Stimulated activated CD4-positive, alpha-beta T cell treated with anti-CD3 and anti-CD28 coated beads, Interleukin-1b, Interleukin-23, amount 100 ng/mL, for 24 hours (primary cell): ENCODE data around the gene CARD6.
"Not testable (repeated sequence)": the region's sequence is repeated elsewhere in the genome, so short reads cannot be mapped to it uniquely, and the experiment has no call there.

Experiments used
- DNase-seq, 4 experiments: peaks; one replicate each; pipeline ENCODE4 v3.0.0-alpha.2; 2020; ENCODE audit warnings: low read depth in 4 of 4, low spot score in 1 of 4

The CARD6 gene

DNA sequence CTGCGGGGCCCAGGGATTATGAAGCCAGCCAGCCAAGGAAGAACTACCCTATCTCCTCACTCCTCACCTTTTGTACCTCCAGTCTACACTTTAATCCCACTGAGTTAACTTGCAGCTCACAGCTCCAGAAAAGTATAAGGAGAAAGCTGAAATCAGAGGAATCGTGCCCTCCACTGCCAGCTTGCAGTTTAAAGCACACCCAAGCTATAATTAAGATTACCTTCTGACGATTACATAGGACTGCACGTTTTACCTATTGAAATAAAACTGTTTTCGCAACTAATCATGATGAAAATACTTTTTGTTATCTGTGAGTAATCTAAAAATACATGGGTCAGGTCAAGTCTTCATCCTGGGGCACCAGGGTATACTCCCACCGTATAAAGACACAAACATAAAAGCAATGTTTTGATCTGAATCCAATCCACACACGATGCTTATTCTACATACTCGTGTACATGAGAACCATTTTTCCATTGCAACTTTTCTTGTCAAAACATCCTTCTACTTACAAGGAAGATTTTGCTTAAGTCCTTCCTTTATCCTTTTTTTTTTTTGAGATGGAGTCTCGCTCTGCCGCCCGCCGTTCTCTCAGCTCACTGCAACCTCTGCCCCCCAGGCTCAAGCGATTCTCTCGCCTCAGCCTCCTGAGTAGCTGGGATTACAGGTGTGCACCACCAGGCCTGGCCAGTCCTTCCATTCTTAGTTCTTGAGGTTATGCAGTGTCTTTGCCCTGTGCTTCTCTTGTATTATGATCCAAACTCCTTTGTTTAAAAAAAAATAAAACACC lies 13.8 kb upstream of the CARD6 start:
- no peak for DNase-seq

DNA sequence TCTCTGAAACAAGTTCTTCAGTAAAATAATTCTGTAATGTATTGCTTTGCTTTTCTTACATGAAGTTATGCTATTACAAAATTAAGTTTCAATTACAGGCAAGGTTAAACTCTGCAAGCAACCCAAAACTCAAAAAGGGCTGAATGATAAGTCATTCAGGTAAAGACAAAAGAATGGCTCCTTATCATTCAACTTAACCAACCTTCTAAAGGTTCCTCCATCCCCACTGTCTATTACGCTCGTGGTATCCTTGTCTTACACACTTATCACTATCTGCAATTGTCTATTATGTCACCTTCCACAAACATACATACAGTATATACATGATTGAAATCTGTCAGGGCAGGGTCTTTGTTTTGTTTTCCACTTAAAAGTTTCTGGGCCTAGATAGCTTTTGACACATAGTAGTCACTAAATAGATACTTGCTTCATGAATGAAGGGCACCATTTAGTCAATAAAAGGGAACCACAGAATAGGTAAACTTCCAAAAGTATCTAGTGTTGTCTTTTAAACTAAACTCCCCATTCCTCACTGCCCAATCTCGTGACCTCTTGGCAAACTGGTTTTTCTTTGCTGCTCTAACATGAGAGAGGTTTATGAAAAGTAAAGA lies 13.0 kb upstream of the CARD6 start:
- no peak for DNase-seq

DNA sequence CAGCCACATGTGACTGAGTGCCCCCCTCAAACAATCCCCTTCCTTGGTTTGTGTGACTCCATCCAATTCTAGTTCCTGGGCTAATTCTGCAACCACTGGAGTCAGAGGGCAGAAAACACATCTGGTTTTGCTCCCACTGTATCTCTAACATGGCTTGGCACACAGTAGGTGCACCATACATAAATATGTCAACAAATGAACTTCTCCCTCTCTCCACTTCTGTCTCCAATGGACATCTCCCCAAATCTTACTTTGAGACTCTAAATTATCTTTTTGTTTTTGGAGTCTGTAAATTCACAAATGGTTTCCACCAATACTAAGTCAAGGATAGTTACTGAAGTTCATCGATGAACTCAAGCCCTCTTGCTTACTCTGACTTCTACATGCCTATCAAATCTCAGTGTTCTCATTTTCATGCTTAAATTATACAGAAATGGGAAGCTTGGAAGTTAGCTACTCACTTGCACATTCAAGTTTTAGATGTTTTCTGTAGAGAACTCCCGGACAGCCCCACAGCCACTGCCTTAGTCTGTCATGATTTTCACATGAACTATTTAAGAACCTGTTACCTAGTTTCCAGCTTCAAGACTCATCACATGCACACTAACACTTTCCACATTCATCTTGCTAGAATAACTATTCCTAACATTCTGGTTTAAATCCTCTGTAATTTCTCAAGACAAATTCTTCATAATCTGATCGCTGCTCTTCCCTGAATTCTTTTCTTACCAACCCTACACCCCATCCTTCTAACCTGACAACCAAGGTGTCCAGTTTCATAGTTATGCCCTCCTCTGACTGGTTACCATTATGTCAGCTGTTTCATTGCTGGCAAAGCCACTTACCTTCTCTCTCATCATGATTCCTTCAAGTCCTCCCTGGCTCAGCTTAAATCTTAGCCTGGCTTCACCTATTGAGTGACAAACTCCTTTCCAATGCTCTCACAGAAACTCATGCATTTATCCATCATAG lies 12.2 kb upstream of the CARD6 start:
- DNase-seq: no peak

DNA sequence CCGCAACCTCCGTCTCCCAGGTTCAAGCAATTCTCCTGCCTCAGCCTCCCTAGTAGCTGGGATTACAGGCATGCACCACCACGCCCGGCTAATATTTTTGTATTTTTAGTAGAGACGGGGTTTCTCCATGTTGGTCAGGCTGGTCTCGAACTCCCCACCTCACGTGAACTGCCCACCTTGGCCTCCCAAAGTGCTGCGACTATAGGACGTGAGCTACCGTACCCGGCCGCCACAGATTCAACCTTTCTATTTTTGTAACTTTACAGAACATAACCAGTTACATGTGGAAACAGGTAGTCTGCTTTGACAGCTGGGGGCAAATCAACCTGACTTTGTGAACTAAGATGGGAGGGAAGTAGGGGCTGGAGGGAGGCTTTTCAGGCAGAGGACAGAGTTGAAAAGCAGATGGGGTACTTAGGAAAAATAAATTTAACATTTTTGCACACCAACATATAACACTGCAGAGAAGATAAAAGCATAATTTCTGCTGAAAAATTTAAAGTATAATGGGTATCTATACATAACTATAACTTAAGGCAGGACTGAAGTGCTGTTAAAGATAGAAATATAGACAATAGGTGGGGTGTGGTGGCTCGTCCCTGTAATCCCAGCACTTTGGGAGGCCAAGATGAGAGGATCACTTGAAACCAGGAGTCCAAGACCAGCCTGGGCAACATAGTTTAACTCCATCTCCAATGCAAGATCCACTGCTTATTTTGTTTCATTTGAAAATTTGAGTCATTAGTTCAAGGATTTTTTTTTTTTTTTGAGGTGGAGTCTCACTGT lies 11.2 kb upstream of the CARD6 start:
- DNase-seq: no peak

DNA sequence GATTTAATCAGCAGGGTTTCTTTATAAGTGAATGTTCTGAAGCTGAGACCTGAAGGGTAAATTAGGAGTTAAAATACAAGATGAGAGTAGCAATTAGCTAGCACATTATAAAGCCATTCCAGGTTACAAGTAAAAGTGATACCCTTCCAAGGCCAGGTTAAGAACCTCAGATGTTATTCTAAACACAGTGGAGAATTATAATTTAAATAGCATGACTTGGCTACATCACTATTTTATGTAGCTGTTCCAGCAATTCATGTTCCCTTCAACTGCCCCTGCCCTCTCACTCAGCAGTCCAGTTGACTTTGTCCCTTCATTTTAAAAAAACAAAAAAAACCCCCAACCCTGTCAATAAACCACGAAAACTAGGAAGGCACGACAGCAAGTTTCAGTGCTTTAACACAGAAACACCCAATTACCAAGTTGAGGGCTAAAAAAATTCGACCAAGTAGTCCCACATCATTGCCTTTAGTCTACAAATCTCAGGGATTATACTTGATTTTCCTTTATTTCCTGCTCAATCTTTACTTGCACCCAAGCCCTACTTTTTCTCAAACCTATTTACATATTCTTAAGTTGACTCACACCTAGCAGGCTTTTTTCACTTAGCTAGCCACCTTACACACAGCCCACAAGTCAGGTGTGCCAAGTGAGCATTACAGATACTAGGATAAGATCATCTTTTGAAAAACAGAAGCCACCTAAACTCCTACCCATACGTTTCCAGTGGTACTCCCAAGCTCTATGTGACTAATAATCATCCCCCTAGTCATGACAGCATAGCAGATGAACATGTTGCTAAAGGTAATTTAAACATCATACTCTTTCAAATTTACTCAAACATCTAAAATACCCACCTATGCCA lies 9.6 kb upstream of the CARD6 start:
- DNase-seq: no peak

DNA sequence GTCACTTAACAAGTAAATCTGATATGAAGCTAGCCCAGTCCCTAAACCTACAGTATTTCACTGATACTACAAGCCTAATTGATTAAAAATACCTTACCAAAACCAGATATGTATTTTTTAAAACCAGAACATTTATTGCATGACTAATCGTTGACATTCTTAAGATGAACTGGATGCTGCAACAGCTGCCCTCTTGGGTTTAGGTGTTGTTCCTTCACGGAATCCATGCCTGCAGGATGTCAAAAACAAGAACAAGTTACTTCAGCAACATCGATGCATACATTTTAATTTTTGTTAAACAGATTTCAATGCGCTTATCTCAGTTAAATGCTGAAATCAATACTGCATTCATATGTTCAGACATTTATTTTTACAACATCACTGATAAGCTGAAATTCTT lies 8.8 kb upstream of the CARD6 start:
- no peak for DNase-seq

DNA sequence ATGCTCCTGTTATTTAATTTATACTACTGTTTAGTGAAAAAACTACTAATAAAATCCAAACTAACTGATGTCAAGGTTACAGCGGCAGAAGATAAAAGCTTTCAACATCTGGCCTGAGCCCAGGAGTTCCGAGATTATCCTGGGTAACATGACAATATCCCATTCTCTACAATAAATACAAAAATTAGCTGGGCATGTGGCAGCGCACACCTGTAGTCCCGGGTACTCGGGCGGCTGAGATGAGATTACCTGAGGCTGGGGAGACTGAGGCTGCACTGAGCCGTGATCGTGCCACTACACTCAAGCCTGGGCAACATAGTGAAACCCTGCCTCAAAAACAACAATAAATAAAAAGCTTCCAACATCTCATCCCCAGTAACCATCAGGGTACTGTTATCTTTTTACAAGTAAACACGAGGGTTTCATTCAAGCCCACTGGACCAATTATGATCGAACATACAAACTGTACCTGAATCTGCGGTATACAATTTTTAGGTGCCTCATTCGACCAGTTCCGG lies 7.4 kb upstream of the CARD6 start:
- no peak for DNase-seq

DNA sequence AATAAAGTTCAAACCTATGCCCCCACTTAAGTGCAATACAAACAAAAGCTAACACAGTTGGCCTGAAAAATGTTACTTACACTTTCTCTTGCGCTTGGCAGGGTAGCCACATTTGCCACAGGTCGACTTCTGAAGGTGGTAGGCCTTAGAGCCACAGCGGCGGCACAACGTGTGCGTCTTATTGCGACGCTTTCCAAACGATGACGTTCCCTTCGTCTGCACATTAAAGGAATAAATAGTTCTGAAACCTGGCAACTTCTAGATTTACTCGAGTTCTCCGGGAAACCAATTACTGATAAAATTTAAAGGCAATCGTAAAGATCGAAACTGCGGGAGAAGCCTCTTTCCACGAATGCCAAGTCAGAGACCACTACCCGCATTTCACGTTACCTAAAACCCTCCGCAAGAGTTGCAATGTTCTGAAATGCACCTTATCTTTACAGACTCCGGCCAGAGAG lies 6.7 kb upstream of the CARD6 start:
- no peak for DNase-seq

DNA sequence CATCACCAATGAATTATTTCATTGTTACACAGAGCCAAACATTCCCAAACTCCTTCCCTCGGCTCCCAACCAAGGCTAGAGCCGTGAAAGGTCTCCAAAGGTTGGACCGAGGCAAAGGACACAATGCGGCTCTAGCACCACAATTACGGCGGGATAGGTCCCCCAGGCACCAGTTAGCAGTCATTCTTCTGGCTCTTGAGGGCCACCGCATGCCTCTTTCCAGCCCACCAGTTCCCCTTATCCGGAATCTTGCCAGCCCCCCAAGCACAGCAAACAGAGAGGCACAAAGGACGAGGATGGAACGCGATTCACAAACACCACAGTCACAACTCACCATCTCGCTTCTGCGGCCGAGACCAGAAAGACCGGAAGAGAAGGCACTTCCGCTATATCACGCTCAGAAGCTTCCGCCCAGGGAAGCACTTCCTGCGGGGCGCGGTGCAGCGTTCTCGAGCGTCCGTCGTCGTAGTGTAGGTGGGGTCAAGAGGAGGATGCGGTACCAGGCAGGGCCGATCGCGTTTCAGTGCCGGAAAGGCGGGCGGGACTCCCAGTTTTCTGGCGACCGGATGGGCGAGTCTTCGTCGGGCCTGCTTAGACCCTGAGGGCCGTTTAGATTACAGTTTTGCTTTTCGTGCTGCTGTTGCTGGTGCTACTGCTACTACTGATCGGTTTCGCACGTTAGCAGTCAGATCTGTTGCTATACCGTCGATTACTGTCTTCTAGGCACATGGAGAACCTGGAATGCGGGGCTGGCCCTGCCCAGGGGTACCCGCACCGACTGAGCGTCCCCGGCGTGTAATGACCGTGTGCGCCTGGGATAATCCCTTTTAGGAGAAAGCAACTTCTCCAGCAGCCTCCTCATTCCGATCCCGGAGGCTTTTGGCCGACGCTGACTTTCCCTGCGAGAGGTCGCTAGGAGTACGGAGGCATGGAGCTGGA lies 6.0 kb upstream of the CARD6 start, which contains the start of gene RPL37:
Gene RPL37, minus strand, starts transcription at position 374 of the 939 bp plus-strand sequence. Its CDS starts 37 bp downstream, at position 337.
- DNase-seq: peak; percentile 70 to 89 (median 82)

DNA sequence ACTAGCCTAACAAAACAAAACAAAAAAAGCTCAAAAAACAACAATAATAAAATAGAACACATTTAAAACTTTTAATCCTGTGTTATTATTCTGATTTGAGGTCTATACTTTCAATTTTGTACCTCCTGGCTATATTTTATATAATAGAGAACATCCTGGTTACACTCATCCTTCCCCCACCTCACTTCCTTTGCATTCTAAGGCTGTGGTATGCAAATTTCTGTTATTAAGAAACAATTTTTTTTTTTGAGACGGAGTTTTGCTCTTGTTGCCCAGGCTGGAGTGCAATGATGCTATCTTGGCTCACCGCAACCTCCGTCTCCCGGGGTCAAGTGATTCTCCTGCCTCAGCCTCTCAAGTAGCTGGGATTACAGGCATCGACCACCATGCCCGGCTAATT lies 3.1 kb upstream of the CARD6 start:
- DNase-seq: no peak

DNA sequence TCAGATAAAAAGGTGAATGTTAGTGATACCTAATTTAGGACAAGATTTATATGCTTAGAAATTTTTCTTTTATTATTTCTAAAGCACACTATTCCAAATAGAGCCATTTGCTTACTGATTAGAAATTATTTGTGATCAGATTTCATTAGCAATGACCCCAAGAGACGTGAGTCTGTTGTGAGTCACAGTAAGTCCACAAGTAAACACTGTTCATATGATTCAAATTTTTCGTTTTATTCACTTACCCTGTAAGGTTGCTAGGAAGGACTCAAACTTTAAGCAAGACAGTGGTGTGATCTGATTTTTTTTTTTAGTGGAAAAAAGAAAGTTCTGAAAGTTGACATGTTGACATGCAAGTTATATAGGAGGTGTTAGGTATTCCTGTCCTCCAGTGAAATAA lies 1.2 kb downstream of the CARD6 start:
- DNase-seq: no peak

DNA sequence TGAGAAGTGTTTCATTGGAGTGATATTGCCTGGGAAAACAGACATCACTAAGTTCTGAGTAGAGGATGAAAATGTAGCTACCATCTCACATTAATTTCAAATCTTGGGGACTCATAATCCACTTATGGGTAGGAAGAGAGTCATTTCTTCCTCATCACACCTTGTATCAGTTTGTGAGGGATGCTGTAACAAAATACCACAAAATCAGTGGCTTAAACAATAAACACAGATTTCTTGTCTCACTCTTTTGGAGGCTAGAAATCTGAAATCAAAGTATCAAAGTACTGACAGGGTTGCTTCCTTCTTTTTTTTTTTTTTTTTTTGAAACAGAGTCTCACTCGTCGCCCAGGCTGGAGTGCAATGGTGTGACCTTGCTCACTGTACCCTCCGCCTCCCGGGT lies 3.4 kb downstream of the CARD6 start:
- no peak for DNase-seq

DNA sequence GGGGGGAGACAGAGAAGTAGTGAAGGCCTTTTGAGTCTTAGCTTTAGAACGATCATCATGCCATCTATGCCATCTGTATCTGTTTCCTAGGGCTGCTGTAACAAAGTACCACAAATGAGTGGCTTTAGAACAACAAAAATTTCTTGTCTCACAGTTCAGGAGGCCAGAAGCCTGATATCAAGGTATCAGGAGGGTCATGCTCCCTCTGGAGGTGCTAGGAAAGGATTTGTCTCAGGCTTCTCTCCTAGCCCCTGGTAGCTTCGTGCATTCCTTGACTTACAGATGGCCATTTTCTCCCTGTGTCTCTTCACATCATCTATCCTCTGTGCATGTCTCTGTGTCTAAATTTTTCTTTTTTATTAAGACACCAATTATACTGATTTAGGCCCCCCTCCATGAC lies 5.2 kb downstream of the CARD6 start:
- no peak for DNase-seq

DNA sequence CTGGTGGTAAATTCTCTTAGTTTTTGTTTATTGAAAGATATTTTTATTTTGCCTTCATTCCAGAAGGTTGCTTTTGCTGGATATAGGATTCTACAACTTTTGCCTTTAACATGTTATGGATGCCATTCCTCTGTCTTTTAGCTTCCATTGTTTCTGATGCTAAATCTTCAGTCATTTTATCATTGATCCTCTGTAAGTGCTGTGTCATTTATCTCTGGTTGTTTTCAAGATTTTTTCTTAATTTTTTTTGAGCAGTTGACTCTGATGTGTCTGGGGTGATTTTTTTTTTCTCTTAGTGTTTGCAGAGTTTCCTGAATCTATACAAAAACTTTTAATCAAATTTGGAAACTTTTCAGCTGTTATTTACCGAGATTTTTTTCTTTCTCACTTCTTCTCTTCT lies 6.4 kb downstream of the CARD6 start:
- no peak for DNase-seq

DNA sequence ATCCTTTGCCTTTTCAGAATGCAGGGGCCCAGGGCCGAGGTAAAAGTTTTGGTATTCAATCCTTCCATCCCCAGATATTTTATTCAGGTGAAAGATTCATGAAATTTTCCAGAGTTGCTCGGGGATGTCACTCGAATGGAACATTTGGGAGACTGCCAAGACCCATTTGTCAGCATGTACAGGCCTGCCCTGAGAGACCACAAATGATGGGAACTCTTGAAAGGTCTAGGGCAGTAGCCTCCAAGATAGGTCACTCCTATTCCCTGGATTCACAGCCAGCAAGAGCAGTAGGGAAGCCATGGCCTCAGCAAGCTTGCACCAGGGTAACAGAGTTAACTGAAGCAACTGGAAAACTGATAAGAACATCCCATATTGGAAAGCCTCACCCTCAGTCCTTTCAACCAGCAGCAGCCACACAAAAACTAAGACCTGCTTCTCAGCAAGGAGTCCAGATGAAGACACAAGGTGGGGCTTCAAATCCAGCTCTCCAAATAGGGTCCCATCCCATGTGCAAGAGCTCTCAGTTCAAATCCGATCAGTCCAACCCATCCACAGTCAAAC lies 12.5 kb downstream of the CARD6 start:
- DNase-seq: no peak

DNA sequence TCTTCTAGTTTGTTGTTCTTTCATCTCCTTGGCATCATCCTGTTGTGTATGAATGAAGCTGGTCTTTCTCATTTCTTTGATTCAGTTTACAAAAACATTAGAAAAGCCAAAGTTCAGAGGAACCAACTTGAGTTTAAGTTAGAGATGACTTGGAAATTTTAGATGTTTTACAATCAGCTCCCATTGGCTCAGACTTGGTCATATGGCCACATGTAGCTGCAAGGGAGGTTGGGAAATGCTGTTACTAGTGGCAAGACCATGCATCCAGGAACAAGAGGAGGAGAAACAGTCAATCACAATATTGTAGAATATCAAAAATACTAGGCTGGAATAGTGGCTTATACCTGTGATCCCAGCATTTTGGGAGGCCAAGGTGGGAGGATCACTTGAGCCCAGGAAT lies 19.5 kb downstream of the CARD6 start:
- DNase-seq: no peak

DNA sequence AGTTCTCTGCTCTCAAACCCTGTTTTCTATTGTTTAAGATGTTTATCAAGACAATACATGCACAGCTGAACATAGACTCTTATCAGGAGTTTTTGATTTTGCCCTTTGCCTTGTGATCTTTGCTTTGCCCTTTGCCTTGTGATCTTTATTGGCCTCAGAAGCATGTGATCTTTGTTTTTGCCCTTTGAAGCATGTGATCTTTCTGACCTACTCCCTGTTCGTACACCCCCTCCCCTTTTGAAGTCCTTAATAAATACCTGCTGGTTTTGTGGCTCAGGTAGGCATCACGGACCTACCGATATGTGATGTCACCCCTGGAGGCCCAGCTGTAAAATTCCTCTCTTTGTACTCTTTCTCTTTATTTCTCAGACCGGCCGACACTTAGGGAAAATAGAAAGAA lies 23.8 kb downstream of the CARD6 start:
- DNase-seq: not testable (repeated sequence)

DNA sequence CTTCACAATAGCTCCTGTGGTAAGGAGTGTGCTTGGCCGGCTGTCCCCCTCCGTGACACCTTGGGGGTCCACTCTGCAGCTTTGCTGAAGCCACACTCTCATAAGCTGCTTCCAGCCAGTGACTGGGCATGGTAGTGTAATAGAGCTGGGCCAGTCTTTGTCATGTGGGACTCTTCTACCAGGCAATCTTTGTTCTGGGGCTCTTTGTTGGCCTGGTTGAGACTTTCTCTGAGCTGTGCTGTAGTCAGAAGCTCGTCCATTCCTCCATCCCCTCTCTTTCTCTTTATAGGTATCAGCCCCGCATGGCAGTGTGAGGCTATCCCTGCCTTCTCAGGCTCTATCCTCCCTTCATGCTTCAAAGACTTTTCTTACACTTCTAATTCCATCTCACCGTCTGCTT lies 25.7 kb downstream of the CARD6 start:
- no peak for DNase-seq
